GM12872 (cell line): ENCODE measurements around the gene CLDN15.

Experiments
- CTCF ChIP-seq: IDR thresholded peaks from 3 replicates; pipeline ENCODE4 v1.5.1; 2011; ENCODE audit warnings: low read depth, mild to moderate bottlenecking, low read length, moderate library complexity; ENCODE audit not compliant: insufficient read depth

CLDN15 gene

GRCh38 chr7:101201695-101202602 is 35.7 kb downstream of the CLDN15 start:
- TF ChIP-seq CTCF: no peak

GRCh38 chr7:101200862-101201599 is 36.6 kb downstream of the CLDN15 start, which contains the start of gene MOGAT3:
MOGAT3 (minus strand) TSS chr7:101201036; CDS start chr7:101200854, 182 bp downstream.
- no peak for TF ChIP-seq CTCF

GRCh38 chr7:101200504-101200861 is 37.1 kb downstream of the CLDN15 start:
- no peak for TF ChIP-seq CTCF

- TF ChIP-seq CTCF: no peak
Observed at GRCh38 chr7:101198476-101198875, 39.1 kb downstream of the CLDN15 start.

GRCh38 chr7:101197991-101198390 is 39.6 kb downstream of the CLDN15 start:
- TF ChIP-seq CTCF: no peak

GRCh38 chr7:101195884-101196283 is 41.7 kb downstream of the CLDN15 start:
- TF ChIP-seq CTCF: no peak

- TF ChIP-seq CTCF: no peak
Observed at GRCh38 chr7:101189109-101189508, 48.5 kb downstream of the CLDN15 start.
